ENCODE measurements around the gene PRND. TPM values are rescaled to one million over a fixed set of nuclear protein-coding genes. Genes with fewer than 3 reads are reported as not detected.
"Not testable (repeated sequence)": the region's sequence is repeated elsewhere in the genome, so short reads cannot be mapped to it uniquely, and the experiment has no call there.

The PRND gene
- total RNA-seq, 2 experiments from 2014 or later = not detected

DNA sequence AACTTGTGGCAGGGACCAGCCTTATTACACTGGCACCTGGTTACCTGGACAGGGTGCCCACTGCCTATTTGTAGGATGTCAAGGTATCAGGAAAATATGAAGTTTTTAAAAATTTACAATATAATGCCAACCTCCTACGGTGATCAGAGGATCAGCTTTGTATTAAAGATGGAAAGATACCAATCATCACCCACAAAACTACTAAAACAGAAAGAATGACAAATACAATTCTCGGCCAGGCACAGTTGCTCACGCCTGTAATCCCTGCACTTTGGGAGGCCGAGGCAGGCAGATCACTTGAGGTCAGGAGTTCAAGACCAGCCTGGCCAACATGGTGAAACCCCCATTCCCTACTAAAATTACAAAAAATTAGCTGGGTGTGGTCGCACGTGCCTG lies 18.4 kb upstream of the PRND start:
- ChIA-PET POLR2A (no interaction called here), CTCF (no interaction called here)

DNA sequence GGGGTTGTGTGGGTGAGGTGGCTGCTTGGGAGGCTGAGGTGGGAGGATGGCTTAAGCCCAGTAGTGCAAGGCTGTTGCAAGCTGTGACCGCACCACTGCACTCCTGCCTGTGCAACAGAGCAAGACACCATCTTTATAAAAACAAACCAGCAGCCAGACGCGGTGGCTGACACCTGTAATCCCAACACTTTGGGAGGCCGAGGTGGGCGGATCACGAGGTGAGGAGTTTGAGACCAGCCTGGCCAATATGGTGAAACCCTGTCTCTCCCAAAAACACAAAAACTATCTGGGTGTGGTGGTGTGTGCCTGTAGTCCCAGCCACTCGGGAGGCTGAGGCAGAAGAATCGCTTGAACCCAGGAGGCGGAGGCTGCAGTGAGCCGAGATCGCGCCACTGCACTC lies 14.8 kb upstream of the PRND start:
- POLR2A ChIA-PET, CTCF ChIA-PET: not testable (repeated sequence)

DNA sequence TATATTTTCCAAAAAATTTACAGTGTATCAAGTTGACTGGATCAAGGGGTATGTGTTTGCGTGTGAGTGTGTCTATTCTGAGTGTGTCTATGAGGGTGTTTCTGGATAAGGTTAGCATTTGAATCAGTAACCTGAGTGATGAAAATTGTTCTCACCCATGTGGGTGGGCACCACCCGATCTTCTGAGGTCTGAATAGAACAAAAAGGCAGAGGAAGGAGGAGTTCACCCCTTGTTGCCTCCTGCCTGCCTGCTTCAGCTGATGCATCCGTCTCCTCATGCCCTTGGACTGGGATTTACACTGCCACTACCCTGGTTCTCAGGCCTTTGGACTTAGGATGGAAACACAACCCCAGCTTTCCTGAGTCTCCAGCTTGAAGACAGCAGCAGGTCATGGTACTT lies 13.7 kb upstream of the PRND start:
- POLR2A ChIA-PET = no interaction called here
- CTCF ChIA-PET = no interaction called here

DNA sequence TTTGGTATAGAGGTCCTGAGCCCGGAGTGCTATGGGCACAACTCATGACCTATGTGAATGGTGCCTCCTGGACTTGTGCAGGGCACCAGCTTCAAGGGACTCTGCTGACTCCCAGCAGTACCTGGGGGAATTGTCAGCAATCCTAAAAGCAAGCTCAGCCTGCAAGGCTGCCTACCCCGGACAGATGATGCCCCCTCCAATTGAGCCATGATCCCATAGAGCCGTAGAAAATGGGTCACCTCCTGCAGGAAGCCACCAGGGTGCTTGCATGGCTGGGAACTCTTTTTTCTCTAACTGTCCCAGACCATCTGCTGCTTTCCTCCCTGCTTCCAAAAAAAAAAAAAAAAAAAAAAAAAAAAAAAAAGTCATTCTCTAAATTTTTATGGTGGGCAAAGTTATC lies 12.9 kb upstream of the PRND start:
- ChIA-PET POLR2A (no interaction called here), CTCF (interaction anchor here (0.6 kb wide), 1 partner anchor 95 kb away, joined by 3 read pairs; no protein-coding TSS in a partner anchor)

DNA sequence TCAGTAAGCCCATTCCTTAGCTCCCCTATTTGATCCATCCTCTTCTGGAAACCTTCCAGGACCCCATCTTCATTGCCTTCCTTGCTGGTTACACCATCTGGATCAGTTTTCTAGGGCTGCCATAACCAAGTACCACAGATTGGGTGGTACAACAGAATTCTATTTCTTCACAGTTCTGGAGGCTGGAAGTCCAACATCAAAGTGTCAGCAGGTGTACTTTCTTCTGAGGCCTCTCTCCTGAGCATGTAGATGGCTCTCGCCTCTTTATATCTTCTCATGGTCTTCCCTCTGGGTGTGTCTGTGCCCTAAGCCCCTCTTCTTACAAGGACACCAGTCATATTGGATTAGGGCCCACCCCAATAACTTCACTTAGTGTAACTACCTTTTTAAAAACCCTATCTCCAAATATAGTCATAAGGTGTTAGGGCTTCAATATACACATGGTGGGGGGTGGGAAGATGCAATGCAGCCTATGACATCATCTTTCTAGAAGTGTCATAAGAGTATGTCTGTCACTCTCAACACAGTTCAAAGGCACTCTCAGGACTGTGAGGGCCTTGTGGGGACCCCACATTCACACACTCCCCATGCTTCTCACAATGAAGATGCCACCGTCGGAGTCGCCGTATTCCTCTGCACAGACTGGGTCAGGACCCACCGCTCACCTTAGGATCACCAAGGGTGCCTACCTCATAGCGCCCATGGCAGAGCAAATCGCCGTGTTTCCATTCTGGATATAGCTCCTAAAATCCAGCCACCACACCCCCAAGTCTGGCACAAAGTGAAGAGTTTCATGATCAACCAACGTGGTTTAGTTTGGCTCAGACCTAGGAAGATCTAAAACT lies 12.2 kb upstream of the PRND start:
- ChIA-PET POLR2A (no interaction called here), CTCF (interaction anchor here (0.6 kb wide), 1 partner anchor 96 kb away, joined by 3 read pairs; no protein-coding TSS in a partner anchor)

DNA sequence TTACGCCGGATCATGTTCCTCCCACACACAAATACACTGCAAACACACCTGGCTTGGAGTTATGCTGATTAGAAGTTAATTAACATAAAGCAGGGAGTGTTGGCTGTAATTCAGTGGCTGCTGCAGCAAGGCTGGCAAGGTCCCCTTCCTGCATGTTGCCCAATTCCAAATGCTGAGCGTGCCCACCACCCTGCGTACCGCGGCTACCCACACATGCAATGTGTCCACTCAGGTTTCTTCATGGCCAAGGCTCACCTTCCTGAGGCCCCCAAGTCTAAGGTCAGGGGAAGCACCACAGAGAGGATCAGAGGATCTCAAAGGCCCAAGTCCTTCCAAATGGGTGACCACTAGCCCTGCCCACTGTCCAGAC lies 11.6 kb upstream of the PRND start:
- POLR2A ChIA-PET = no interaction called here
- CTCF ChIA-PET = interaction anchor here (0.7 kb wide), 1 partner anchor 473 kb away, joined by 4 read pairs; no protein-coding TSS in a partner anchor

DNA sequence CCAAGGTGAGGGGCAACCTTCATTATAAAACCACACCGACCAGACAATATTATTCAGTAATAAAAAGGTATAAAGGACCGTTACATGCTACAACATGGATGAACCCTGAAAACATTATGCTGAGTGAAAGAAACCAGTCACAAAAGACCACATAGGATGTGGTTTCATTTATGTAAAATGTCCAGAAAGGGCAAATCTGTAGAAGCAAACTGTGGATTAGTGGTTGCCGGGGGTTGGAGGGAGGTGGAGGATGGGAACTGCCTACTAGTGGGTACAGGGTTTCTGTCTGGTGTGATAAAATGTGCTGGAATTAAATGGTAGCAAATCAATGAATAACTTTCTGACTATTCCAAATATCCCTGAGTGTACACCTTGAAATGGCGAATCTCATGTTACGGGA lies 10.2 kb upstream of the PRND start:
- ChIA-PET CTCF (no interaction called here), POLR2A (no interaction called here)

DNA sequence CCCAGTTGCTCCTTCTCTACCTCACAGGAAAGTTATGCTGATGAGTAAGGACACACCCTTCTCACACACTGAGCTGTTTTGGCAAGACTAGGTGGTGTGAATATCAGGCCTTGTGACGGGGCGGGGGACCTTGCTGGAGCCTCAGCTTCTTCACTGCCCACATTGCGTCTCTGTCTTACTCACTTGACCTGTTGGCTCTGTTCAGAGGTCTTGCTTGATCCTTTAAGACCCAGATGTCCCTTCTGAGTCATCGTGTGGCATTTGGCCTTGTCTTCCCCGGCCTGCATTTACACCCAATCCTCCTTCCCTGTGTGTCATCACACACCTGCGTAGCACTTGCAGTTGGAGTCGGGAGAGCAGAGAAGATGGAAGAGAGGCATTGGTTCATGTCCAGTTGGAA lies 8.3 kb upstream of the PRND start:
- CTCF ChIA-PET = no interaction called here
- POLR2A ChIA-PET = no interaction called here

DNA sequence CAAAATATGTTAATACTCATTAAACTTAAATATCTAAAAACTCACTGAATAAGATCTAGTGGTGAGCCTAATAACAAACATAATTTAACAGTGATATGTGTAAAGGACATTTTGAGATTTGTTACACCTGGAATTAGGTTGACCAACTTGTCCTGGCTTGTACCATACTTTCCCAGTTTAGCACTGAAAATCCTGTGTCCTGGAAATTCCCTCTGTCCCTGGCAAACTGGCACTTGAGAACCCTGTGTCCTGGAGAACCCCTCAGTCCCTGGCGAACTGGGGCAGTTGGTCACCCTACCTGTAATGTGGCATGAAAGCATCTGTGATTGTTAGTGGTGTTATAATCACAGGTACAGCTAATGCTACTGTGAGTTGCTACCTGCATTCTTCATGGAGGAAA lies 6.9 kb upstream of the PRND start:
- ChIA-PET CTCF (interaction anchor here (0.9 kb wide), 1 partner anchor 11 kb away, joined by 3 read pairs; no protein-coding TSS in a partner anchor), POLR2A (no interaction called here)

DNA sequence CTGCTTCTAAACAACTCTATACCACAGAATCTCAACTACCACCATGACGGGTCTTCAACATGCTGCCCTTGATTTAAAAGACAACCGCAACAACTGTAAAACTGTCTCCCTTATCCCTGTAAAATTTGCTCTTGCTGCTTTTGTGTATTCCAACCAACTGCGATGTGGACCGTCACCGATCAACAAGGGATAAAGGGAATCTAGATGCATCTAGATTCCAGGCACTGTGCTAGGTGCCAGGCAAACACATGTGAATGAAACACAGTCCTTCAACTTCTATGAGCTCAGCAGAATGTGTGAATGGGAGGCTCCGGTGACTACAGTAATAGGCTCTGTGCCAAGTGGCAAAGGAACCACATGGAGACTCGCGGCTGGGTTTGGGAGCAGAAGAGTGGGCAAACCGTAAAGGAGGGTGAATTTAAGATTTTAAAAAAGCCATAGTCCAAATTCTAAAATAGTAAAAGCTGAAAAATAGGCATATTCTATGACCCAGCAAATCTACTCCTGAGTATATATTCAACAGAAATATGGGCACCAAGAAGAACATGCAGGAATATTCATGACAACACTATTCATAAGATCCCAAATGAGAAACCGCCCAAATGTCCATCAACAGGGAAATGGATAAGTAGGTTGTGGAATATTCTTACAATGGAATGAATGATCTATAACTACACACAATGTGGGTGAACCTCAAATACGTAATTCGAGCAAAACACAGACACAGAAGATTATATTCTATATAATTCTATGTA lies 3.7 kb upstream of the PRND start:
- POLR2A ChIA-PET = no interaction called here
- CTCF ChIA-PET = interaction anchor here (0.6 to 2.7 kb wide), 2 partner anchors 106 to 109 kb away, joined by 3 to 10 read pairs; no protein-coding TSS in a partner anchor

DNA sequence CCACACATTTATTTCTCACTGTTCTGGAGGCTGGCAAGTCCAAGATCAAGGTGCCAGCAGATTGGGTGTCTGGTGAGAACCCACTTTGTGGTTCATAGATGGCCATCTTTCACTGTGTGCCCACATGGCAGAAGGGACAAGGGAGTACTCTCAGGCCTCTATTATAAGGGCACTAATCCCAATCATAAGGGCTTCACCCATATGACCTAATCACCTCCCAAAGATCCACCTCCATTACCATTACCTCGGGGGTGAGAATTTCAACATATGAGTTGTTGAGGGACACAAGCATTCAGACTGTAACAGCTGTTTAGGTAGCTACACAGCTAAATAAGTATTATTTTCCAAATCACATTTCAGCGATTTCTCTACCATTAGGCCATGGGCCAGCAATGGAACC lies 2.5 kb upstream of the PRND start:
- POLR2A ChIA-PET = no interaction called here

DNA sequence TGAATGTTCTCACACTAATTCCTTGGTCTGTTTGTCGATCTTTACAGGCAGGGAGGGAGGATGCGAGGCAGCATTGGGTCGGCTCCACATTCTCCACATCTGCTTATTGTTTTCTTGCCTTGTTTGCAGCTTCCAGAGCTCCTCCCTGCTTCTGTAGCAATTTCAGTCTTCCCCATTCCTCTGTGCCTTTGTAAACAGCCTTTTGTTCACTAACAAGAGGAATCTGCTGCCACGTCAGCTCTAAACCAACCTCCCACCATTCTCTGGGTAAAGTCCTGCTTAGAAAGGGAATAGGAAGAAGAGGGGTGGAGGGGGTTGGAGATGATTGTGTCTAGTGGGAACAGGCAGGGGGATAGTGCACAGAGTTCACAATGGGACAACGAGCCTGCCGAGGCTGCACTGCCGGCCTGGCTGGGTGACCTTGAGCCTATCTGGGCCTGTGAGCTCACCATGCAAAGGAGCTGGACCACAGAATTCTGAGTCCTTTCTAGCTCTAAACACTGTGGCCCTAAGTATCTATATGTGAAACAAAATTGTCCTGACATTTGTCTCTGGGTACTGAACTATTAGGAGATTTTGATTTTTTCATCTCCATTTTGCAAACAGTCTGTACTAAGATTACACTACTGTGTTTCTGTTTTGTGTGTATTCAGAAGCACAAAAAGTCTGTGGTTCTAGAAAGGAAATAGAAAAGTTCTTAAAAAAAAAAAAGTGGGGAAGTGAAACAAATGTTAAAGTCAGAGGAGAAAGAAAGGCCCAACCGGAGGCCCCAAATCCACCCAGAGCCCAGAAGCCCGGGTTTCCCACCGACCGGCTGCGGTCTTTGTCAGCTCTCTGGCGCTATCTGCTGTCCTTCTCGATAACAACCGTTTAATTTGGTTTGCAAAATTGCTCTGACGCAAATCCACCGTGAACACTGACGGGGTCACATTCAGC lies 1.4 kb upstream of the PRND start:
- POLR2A ChIA-PET = no interaction called here
- CTCF ChIA-PET = interaction anchor here (0.6 to 2.7 kb wide), 10 partner anchors 11 to 126 kb away, joined by 3 to 10 read pairs (median 4); no protein-coding TSS in a partner anchor

More for the DNA sequence above, 2.5 kb upstream of the PRND start:
- CTCF ChIA-PET = interaction anchor here (1.4 to 2.7 kb wide), 3 partner anchors 37 to 116 kb away, joined by 4 to 10 read pairs (median 5); no protein-coding TSS in a partner anchor

DNA sequence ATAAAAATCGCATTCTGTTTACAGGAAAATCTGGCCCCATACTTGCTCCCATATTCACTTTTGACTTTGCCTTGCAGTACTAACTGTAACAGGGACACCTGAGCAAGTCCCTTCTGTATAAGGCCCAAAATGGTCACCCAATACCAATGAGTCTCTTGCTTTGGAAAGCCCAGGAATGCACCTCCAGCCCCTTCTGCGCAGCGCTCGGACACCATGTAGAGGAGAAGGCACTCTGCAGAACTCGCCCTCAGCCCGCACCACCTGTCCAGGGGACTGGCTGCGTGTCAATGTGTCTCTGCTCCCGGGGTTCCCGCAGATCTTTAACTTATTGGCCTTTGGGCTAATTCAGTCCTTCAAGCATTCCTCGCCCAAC lies 746 bp upstream of the PRND start:
- POLR2A ChIA-PET = no interaction called here
- CTCF ChIA-PET = interaction anchor here (0.9 to 2.7 kb wide), 7 partner anchors 10 to 118 kb away, joined by 3 to 10 read pairs (median 8); no protein-coding TSS in a partner anchor

DNA sequence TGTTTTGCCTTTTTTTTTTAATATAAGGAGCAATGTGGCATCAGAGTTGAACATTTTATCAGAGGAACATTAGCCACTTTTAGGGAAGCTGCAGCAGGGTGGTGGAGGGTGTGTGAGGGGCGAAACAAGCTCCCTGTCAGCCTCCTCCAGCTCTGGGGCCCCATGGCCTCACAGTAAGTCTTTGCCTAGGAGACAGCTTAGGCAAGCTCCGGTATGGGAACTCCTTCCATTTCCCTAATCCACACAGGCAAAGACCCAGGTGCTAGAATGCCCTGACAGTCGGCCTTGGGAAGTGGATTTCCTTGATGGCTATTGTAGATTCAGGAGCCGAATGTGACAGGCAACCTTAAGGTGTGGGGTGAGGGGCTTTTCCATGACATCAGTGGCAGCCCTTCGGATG lies 862 bp downstream of the PRND start:
- POLR2A ChIA-PET = no interaction called here
- CTCF ChIA-PET = interaction anchor here (1.1 to 2.4 kb wide), 6 partner anchors 109 to 121 kb away, joined by 3 to 10 read pairs (median 4); no protein-coding TSS in a partner anchor

DNA sequence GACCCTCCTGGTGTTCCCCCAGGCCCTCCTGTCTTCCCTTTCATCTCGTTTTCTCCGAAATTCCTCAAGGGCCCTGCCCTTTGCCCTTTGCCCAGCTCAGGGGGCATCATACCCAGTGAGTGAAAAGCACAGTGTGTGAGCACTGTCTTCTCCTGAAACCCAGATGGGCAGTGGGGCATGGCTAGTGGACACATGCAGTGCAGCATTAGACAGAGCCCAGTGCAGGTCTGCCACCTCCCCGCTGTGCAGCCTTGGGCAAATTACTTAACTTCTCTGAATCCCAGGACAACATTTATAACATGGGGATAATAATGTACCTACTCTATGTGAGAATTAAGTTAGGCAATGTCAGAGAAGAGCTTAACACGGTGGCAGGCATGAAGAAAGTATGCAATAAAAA lies 1.3 kb downstream of the PRND start:
- CTCF ChIA-PET = interaction anchor here (0.6 to 2.4 kb wide), 5 partner anchors 14 to 122 kb away, joined by 3 to 10 read pairs (median 4); no protein-coding TSS in a partner anchor

DNA sequence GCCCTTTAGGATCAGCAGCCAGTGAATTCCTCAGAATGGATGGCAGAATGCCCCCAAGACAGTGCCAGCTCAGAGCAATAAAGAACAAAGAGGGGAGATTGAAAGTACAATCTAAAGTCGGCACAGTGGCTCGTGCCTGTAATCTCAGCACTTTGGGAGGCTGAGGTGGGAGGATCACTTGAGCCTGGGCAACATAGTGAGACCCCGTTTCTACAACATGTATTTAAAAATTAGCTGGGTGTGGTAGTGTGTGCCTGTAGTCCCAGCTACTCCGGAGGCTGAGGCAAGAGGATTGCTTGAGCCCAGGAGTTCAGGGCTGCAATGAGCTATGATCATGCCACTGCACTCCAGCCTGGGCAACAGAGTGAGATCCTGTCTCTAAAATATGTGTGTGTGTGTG lies 1.8 kb downstream of the PRND start:
- CTCF ChIA-PET = interaction anchor here (0.6 to 2.4 kb wide), 4 partner anchors 14 to 118 kb away, joined by 3 to 10 read pairs (median 5); no protein-coding TSS in a partner anchor
- POLR2A ChIA-PET = not testable (repeated sequence)

More for the DNA sequence above, 1.3 kb downstream of the PRND start:
- POLR2A ChIA-PET = no interaction called here

DNA sequence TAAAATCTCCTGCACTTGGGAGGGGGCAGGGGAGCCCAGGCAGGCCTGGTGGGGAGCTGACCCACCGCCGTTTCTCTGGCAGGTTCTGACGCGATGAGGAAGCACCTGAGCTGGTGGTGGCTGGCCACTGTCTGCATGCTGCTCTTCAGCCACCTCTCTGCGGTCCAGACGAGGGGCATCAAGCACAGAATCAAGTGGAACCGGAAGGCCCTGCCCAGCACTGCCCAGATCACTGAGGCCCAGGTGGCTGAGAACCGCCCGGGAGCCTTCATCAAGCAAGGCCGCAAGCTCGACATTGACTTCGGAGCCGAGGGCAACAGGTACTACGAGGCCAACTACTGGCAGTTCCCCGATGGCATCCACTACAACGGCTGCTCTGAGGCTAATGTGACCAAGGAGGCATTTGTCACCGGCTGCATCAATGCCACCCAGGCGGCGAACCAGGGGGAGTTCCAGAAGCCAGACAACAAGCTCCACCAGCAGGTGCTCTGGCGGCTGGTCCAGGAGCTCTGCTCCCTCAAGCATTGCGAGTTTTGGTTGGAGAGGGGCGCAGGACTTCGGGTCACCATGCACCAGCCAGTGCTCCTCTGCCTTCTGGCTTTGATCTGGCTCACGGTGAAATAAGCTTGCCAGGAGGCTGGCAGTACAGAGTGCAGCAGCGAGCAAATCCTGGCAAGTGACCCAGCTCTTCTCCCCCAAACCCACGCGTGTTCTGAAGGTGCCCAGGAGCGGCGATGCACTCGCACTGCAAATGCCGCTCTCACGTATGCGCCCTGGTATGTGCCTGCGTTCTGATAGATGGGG lies 3.0 kb downstream of the PRND start:
- ChIA-PET POLR2A (no interaction called here), CTCF (interaction anchor here (1.0 to 2.4 kb wide), 5 partner anchors 9 to 130 kb away, joined by 3 to 11 read pairs (median 4); no protein-coding TSS in a partner anchor)

DNA sequence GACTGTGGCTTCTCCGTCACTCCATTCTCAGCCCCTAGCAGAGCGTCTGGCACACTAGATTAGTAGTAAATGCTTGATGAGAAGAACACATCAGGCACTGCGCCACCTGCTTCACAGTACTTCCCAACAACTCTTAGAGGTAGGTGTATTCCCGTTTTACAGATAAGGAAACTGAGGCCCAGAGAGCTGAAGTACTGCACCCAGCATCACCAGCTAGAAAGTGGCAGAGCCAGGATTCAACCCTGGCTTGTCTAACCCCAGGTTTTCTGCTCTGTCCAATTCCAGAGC lies 3.5 kb downstream of the PRND start:
- POLR2A ChIA-PET = no interaction called here
- CTCF ChIA-PET = interaction anchor here (1.7 to 2.4 kb wide), 3 partner anchors 10 to 130 kb away, joined by 3 to 11 read pairs (median 4); no protein-coding TSS in a partner anchor
